Measurements from ENCODE around the gene VPS45.
A peak's percentile ranks its signal among the peaks of the same experiment; 100 is the strongest.

DNA sequence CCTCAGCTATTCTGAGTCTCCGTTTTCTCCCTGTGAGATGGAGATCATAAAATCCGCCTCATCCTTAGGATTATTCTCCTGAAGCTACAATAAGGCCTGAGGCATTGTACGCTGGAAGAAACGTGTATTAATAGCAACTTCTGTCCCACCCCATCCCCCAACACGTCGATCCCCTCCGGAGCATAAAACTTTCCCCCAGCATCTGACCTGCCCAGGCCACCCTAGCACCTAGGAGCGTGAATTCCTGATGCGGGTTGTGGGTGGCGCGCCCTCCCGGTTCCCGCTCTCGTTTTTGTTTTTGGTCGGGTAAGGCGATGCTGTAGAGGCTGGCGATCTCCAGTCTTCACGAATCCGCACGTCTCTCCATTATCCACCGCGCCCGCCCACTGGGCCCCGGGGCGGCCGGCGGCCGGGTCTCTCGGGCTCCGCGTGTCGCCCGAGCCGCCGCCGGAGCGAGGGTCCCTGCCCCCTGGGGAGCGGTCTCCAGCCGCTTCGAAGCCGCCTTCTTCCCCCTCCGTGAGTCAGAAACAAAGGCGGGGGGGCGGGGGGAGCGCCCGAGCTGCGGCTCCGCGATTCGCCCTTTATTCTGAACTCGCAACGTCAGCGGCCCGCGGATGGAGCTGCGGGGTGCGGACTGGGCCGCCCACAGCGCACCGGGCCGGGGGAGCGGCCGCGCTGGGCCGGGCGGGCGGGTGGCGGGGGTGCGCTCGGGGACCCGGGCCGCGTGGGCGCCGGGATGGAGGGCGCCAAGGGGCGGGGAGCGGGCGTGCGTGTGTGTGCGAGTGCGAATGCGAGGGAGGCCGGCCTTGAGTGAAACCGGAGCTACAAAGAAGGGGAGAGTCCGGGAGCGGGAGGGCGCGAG is 81.9 kb downstream of the VPS45 start, which contains the start of gene PLEKHO1:
- TF ChIP-seq, protein P1, sequence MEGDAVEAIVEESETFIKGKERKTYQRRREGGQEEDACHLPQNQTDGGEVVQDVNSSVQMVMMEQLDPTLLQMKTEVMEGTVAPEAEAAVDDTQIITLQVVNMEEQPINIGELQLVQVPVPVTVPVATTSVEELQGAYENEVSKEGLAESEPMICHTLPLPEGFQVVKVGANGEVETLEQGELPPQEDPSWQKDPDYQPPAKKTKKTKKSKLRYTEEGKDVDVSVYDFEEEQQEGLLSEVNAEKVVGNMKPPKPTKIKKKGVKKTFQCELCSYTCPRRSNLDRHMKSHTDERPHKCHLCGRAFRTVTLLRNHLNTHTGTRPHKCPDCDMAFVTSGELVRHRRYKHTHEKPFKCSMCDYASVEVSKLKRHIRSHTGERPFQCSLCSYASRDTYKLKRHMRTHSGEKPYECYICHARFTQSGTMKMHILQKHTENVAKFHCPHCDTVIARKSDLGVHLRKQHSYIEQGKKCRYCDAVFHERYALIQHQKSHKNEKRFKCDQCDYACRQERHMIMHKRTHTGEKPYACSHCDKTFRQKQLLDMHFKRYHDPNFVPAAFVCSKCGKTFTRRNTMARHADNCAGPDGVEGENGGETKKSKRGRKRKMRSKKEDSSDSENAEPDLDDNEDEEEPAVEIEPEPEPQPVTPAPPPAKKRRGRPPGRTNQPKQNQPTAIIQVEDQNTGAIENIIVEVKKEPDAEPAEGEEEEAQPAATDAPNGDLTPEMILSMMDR (IDR thresholded peaks at IDR 0.05): no peak
- TF ChIP-seq POLR2A (IDR thresholded peaks at IDR 0.05) (peak in 3 of 4 donors; percentile 47 to 74 (median 54)), EP300 (IDR thresholded peaks at IDR 0.05) (no peak)
